Measurements from ENCODE around the gene PRELID1. TPM values are rescaled to one million over a fixed set of nuclear protein-coding genes. Genes with fewer than 3 reads are reported as not detected.

Gene PRELID1
- total RNA-seq, 2 experiments from 2014 or later = 232 to 249 TPM

GRCh38 chr5:177270653-177271052 is 32.9 kb upstream of the PRELID1 start:
- no peaks in the 10 kb centered on the region for H4K20me1 ChIP-seq (ENCODE audit: insufficient read depth, low read length)
- peaks cover 92% of the 10 kb centered on the region for H3K36me3 ChIP-seq (ENCODE audit: insufficient read depth, low read length)
- no peaks in the 10 kb centered on the region for H3K4me1 ChIP-seq (ENCODE audit: insufficient read depth, low read length, poor library complexity, severe bottlenecking)
- H3K27ac ChIP-seq (ENCODE audit: low read depth, low read length, poor library complexity, severe bottlenecking) = no peak overlapping the region
- no peaks in the 10 kb centered on the region for H3K9me3 ChIP-seq (ENCODE audit: low read length)
- no peak overlapping the region for H2AFZ ChIP-seq (ENCODE audit: low read length)
- DNase-seq (ENCODE audit: low spot score) = no peak
- CTCF ChIA-PET (ENCODE audit: unreplicated experiment) = no interaction called here
- no peaks in the 10 kb centered on the region for H3K9me2 ChIP-seq (ENCODE audit: insufficient read depth, low read length)
- H3K4me2 ChIP-seq (ENCODE audit: low read length) = no peak overlapping the region
- no peaks in the 10 kb centered on the region for H3K79me2 ChIP-seq (ENCODE audit: insufficient read depth, low read depth, low read length)
- TF ChIP-seq, protein P1, sequence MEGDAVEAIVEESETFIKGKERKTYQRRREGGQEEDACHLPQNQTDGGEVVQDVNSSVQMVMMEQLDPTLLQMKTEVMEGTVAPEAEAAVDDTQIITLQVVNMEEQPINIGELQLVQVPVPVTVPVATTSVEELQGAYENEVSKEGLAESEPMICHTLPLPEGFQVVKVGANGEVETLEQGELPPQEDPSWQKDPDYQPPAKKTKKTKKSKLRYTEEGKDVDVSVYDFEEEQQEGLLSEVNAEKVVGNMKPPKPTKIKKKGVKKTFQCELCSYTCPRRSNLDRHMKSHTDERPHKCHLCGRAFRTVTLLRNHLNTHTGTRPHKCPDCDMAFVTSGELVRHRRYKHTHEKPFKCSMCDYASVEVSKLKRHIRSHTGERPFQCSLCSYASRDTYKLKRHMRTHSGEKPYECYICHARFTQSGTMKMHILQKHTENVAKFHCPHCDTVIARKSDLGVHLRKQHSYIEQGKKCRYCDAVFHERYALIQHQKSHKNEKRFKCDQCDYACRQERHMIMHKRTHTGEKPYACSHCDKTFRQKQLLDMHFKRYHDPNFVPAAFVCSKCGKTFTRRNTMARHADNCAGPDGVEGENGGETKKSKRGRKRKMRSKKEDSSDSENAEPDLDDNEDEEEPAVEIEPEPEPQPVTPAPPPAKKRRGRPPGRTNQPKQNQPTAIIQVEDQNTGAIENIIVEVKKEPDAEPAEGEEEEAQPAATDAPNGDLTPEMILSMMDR (conservative IDR thresholded peaks at IDR 0.05; ENCODE audit: low read length) = no peak
- TF ChIP-seq EZH2phosphoT487 (IDR thresholded peaks at IDR 0.05; ENCODE audit: borderline replicate concordance, low read depth, low read length) = no peak
- intact Hi-C loops (cut with micrococcal nuclease; ENCODE audit: unreplicated experiment) = no loop called here
- POLR2A ChIA-PET = interaction anchor here (1.1 to 1.2 kb wide), 2 partner anchors 12 to 686 kb away, joined by 3 read pairs; no protein-coding TSS in a partner anchor
- no peak overlapping the region for H3K4me3 ChIP-seq (ENCODE audit: low read depth, low read length, poor library complexity, severe bottlenecking)
- BruUV-seq (replicated peaks) = no TSS peak

DNA sequence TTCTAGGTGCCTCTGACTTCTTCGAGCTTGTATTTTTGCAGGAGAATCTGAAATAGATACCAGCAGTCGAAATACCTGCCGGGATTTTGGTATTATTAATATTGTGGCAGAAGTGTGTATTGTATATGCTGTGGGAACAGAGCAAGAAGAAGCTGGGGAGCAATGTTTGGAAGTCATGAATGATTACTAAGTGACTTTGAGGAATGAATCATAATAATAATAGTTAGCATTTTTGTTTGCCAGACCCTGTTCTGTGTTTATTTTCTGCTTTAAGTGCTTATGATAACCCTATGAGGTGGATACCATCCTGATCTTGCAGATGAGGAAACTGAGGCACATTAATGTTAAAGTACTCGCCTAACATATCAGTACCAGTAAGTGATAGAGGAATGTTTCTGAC is 32.5 kb upstream of the PRELID1 start:
- POLR2A ChIA-PET = interaction anchor here (1.1 kb wide), 1 partner anchor 11 kb away, joined by 3 read pairs; no protein-coding TSS in a partner anchor
- CTCF ChIA-PET (ENCODE audit: unreplicated experiment) = no interaction called here
- H3K4me3 ChIP-seq (ENCODE audit: low read depth, low read length, poor library complexity, severe bottlenecking) = no peak overlapping the region
- H3K27ac ChIP-seq (ENCODE audit: low read depth, low read length, poor library complexity, severe bottlenecking) = no peak overlapping the region
- DNase-seq (ENCODE audit: low spot score) = no peak
- H3K4me2 ChIP-seq (ENCODE audit: low read length) = no peak overlapping the region
- intact Hi-C loops (cut with micrococcal nuclease; ENCODE audit: unreplicated experiment) = no loop called here
- H2AFZ ChIP-seq (ENCODE audit: low read length) = no peak overlapping the region
- TF ChIP-seq EZH2phosphoT487 (IDR thresholded peaks at IDR 0.05; ENCODE audit: borderline replicate concordance, low read depth, low read length) = no peak
- TF ChIP-seq, protein P1 (conservative IDR thresholded peaks at IDR 0.05; ENCODE audit: low read length) = no peak
- H3K9me2 ChIP-seq (ENCODE audit: insufficient read depth, low read length) = no peaks in the 10 kb centered on the region
- BruUV-seq (replicated peaks) = no TSS peak
- H3K36me3 ChIP-seq (ENCODE audit: insufficient read depth, low read length) = peaks cover 92% of the 10 kb centered on the region
- no peaks in the 10 kb centered on the region for H3K4me1 ChIP-seq (ENCODE audit: insufficient read depth, low read length, poor library complexity, severe bottlenecking)
- H3K9me3 ChIP-seq (ENCODE audit: low read length) = no peaks in the 10 kb centered on the region
- no peaks in the 10 kb centered on the region for H4K20me1 ChIP-seq (ENCODE audit: insufficient read depth, low read length)
- no peaks in the 10 kb centered on the region for H3K79me2 ChIP-seq (ENCODE audit: insufficient read depth, low read depth, low read length)

- intact Hi-C loops (cut with micrococcal nuclease; ENCODE audit: unreplicated experiment) = no loop called here
- H4K20me1 ChIP-seq (ENCODE audit: insufficient read depth, low read length) = no peaks in the 10 kb centered on the region
- no peak overlapping the region for H3K4me2 ChIP-seq (ENCODE audit: low read length)
- no peak overlapping the region for H3K4me3 ChIP-seq (ENCODE audit: low read depth, low read length, poor library complexity, severe bottlenecking)
- H3K79me2 ChIP-seq (ENCODE audit: insufficient read depth, low read depth, low read length) = no peaks in the 10 kb centered on the region
- H3K4me1 ChIP-seq (ENCODE audit: insufficient read depth, low read length, poor library complexity, severe bottlenecking) = no peaks in the 10 kb centered on the region
- no peak overlapping the region for H3K27ac ChIP-seq (ENCODE audit: low read depth, low read length, poor library complexity, severe bottlenecking)
- H3K9me3 ChIP-seq (ENCODE audit: low read length) = no peaks in the 10 kb centered on the region
- no peaks in the 10 kb centered on the region for H3K9me2 ChIP-seq (ENCODE audit: insufficient read depth, low read length)
- H2AFZ ChIP-seq (ENCODE audit: low read length) = no peak overlapping the region
- POLR2A ChIA-PET = interaction anchor here (0.6 to 1.2 kb wide), 2 partner anchors 23 to 124 kb away, joined by 3 to 4 read pairs; no protein-coding TSS in a partner anchor
- TF ChIP-seq, protein P1 (conservative IDR thresholded peaks at IDR 0.05; ENCODE audit: low read length) = no peak
- no peak for TF ChIP-seq EZH2phosphoT487 (IDR thresholded peaks at IDR 0.05; ENCODE audit: borderline replicate concordance, low read depth, low read length)
- H3K36me3 ChIP-seq (ENCODE audit: insufficient read depth, low read length) = peaks cover 93% of the 10 kb centered on the region
- no peak for DNase-seq (ENCODE audit: low spot score)
- no TSS peak for BruUV-seq (replicated peaks)
- CTCF ChIA-PET (ENCODE audit: unreplicated experiment) = no interaction called here
Measured at GRCh38 chr5:177275883-177276282, 27.7 kb upstream of the PRELID1 start.

Data from OCI-LY7 (cell line).